Transverse colon (tissue), 4 donors: ENCODE data around the gene LMCD1.

Experiments
- EP300 ChIP-seq: sonication (generic); formaldehyde crosslinking; IDR thresholded peaks from one replicate; pipeline ENCODE4 v1.6.1; 2017; ENCODE audit warnings: antibody characterized with exemption, low read depth
- POLR2A ChIP-seq: fragments of 450-650 bp; IDR thresholded peaks from one replicate; pipeline ENCODE4 v1.6.1; 2016; ENCODE audit warnings: antibody characterized with exemption, mild to moderate bottlenecking, moderate library complexity
- POLR2AphosphoS5 ChIP-seq, 3 donors: sonication (generic); formaldehyde crosslinking; IDR thresholded peaks; one replicate each; pipeline ENCODE4 v1.6.1; 2016; ENCODE audit warnings: antibody characterized with exemption in 3 of 3
- TF ChIP-seq, protein P1 (sequence below), 5 experiments: fragments of 200-600 bp in 3 of 5; fragments of 450-650 bp in 2 of 5; sonication (generic) in 3 of 5; IDR thresholded peaks; 1 replicate in 2 of 5; 2 replicates in 3 of 5; pipeline ENCODE4 v1.5.1; 2016 to 2017; ENCODE audit warnings: antibody characterized with exemption in 5 of 5, inconsistent platforms in 3 of 5, mild to moderate bottlenecking in 2 of 5, moderate library complexity in 1 of 5

DNA sequence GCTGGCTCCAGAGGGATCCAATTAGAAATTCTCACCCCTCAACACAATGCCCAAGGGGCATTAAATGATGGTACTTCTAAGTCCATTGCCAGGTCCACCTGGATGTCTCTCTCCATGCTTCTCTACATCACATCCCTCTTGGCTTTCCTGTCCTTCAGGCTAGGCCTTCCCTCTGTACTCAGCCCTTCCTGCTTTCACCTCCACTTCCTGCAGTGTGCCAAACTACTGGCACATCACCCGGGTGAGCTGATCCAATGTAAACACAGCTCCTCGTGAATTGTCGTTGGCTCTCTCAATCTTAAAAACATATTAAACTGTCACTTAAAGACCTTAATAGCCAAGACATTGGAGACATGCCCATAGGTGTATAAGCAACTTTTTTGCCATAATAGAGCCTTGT lies 4.0 kb downstream of the LMCD1 start:
- TF ChIP-seq, protein P1, sequence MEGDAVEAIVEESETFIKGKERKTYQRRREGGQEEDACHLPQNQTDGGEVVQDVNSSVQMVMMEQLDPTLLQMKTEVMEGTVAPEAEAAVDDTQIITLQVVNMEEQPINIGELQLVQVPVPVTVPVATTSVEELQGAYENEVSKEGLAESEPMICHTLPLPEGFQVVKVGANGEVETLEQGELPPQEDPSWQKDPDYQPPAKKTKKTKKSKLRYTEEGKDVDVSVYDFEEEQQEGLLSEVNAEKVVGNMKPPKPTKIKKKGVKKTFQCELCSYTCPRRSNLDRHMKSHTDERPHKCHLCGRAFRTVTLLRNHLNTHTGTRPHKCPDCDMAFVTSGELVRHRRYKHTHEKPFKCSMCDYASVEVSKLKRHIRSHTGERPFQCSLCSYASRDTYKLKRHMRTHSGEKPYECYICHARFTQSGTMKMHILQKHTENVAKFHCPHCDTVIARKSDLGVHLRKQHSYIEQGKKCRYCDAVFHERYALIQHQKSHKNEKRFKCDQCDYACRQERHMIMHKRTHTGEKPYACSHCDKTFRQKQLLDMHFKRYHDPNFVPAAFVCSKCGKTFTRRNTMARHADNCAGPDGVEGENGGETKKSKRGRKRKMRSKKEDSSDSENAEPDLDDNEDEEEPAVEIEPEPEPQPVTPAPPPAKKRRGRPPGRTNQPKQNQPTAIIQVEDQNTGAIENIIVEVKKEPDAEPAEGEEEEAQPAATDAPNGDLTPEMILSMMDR (IDR thresholded peaks at IDR 0.05): no peak
- TF ChIP-seq POLR2A (no peak), POLR2AphosphoS5 (IDR thresholded peaks at IDR 0.05) (peak in 1 of 3 donors; percentile 11), EP300 (no peak)
